ENCODE measurements around the gene ANAPC15.
"Not testable (repeated sequence)": the region's sequence is repeated elsewhere in the genome, so short reads cannot be mapped to it uniquely, and the experiment has no call there.

The ANAPC15 gene

DNA sequence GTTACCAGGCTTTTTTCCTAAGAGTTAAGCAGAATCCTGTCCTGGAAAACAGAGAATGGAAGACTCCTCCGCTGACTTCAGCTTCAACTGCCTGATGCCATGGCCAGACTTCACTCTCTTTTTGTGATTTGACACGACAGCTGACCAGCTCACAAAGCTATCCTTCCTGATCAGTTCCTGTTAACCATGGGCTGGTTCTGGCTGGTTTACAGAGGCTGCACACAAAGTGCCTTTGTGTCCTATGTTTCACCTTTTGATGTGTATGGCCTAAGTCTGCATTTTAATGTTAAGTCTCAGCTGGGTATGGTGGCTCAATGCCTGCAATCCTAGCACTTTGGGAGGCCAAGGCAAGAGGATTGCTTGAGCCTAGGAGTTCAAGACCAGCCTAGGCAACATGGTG, 34.1 kb upstream of the ANAPC15 start:
- H3K4me3 ChIP-seq (ENCODE audit: control insufficient read depth, low read depth, low read length) = no peak overlapping the region
- no peak for DNase-seq (ENCODE audit: low read depth)
- TF ChIP-seq, protein P1, sequence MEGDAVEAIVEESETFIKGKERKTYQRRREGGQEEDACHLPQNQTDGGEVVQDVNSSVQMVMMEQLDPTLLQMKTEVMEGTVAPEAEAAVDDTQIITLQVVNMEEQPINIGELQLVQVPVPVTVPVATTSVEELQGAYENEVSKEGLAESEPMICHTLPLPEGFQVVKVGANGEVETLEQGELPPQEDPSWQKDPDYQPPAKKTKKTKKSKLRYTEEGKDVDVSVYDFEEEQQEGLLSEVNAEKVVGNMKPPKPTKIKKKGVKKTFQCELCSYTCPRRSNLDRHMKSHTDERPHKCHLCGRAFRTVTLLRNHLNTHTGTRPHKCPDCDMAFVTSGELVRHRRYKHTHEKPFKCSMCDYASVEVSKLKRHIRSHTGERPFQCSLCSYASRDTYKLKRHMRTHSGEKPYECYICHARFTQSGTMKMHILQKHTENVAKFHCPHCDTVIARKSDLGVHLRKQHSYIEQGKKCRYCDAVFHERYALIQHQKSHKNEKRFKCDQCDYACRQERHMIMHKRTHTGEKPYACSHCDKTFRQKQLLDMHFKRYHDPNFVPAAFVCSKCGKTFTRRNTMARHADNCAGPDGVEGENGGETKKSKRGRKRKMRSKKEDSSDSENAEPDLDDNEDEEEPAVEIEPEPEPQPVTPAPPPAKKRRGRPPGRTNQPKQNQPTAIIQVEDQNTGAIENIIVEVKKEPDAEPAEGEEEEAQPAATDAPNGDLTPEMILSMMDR (conservative IDR thresholded peaks at IDR 0.05; ENCODE audit: control insufficient read depth, insufficient read depth, low read depth, low read length) = no peak

DNA sequence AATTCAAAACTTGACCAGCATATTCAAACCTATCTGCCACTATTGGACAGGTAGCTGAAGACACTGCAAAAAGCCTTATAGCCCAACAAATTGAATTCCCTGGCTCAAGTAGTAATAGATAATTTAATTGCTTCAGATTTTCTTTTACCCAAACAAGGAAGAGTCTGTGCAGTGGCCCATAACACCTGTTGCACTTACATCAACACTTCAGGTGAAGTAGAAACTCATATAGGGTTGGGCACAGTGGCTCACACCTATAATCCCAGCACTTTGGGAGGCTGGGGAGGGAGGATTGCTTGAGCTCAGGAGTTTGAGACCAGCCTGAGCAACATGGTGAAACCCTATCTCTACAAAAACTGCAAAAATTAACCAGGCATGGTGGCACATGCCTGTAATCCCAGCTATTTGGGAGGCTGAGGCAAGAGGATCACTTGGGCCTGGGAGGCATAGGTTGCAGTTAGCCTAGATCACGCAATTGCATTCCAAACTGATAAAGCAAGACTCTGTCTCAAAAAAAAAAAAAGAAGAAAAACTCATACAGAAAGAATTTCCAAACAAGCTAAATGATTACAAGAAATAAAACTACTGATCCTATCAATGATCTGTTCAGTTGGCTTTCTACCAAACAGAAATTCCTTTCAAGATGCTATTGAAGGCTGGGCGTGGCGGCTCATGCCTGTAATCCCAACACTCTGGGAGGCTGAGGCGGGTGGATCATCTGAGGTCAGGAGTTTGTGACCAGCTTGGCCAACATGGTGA, 32.5 kb upstream of the ANAPC15 start:
- H3K4me3 ChIP-seq (ENCODE audit: control insufficient read depth, low read depth, low read length) = no peak overlapping the region
- TF ChIP-seq, protein P1 (conservative IDR thresholded peaks at IDR 0.05; ENCODE audit: control insufficient read depth, insufficient read depth, low read depth, low read length) = no peak
- DNase-seq (ENCODE audit: low read depth) = peak; percentile 74

DNA sequence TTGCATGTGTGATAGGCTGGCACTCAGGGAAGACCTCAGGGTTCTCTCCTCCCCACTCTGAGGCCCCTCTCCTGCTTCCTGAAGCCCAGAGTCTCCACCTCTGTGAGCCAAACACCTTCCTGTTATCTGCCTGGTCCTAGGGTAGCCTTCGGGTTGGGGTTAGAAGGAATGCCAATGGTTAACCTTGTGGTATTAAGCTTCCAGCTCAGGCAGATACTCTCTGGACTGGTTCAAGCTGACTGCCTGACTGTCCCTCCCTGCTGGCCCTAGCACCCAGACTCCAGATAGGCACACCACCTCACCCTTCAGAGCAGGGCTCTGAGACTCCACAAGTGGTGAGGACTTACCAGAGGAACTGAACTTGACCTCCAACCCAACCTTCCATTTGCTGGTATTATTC, 30.0 kb upstream of the ANAPC15 start:
- DNase-seq (ENCODE audit: low read depth); H3K4me3 ChIP-seq (ENCODE audit: control insufficient read depth, low read depth, low read length): not testable (repeated sequence)

DNA sequence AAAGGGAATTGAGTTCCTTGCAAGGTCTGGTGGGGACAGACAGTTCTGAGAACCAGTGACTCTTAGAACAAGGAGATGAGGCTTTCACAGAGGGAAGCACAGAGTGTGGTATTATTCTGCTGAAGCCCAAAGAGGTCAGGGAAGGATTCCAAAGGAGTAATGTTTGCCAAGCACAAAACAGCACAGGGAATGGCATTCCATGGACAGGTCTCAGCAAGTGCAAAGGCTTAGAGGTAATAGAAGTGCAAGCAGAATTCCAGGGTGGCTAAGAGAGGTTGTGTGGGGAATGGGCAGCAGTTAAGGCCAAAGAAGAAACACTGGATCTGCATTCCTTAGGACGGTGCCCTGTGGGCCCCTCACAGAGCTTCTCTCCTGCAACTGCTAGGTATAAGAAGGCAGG, 29.6 kb upstream of the ANAPC15 start:
- H3K4me3 ChIP-seq (ENCODE audit: control insufficient read depth, low read depth, low read length); DNase-seq (ENCODE audit: low read depth): not testable (repeated sequence)

DNA sequence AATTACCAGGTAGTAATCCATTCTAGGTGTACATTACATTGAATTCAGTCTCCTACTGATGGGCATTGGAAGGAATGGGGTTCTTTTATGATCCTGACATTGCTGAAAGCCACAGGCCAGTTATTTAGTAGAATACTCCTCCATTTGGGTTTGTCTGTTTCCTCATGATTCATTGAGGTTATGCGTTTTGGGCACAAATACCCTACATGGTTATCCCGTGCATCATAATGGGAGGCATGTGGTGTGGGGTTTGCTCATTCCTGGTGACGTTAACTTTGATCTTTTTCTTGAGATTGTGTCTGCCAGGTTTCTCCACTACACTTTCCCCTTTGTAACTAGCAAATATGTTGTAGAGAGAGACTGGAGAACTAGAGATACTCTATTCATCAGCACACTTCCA, 28.6 kb upstream of the ANAPC15 start:
- no peak overlapping the region for H3K4me3 ChIP-seq (ENCODE audit: control insufficient read depth, low read depth, low read length)
- DNase-seq (ENCODE audit: low read depth) = peak; percentile 94
- TF ChIP-seq, protein P1 (conservative IDR thresholded peaks at IDR 0.05; ENCODE audit: control insufficient read depth, insufficient read depth, low read depth, low read length) = no peak

DNA sequence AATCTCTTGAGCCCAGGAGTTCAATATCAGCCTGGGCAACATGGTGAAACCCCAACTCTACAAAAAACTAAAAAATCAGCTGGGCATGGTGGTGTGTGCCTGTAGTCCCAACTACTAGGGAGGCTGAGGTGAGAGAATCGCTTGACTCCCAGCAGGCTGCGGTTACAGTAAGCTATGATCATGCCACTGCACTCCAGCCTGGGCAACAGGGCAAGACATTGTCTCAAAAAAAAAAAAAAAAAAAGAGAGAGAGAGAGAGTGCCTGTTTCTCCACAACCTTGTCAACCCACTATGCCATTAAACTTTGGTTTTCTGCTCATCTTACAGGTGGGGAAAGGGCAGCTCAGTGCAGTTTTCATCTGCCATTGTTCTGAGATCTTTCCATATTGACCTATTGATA, 28.2 kb upstream of the ANAPC15 start:
- DNase-seq (ENCODE audit: low read depth) = no peak
- TF ChIP-seq, protein P1 (conservative IDR thresholded peaks at IDR 0.05; ENCODE audit: control insufficient read depth, insufficient read depth, low read depth, low read length) = no peak
- no peak overlapping the region for H3K4me3 ChIP-seq (ENCODE audit: control insufficient read depth, low read depth, low read length)

DNA sequence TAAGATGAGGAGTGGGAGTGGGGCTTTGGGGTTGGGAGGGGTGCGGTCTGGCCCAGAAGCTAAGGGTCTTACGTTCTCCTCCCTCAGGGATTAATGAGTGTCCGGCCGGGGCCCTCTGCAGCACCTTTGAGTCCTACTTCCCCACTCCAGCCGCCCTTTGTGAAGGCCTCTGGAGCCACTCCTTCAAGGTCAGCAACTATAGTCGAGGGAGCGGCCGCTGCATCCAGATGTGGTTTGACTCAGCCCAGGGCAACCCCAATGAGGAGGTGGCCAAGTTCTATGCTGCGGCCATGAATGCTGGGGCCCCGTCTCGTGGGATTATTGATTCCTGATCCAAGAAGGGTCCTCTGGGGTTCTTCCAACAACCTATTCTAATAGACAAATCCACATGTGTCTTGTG, 27.0 kb upstream of the ANAPC15 start:
- no peak for DNase-seq (ENCODE audit: low read depth)
- no peak overlapping the region for H3K4me3 ChIP-seq (ENCODE audit: control insufficient read depth, low read depth, low read length)
- TF ChIP-seq, protein P1 (conservative IDR thresholded peaks at IDR 0.05; ENCODE audit: control insufficient read depth, insufficient read depth, low read depth, low read length) = no peak

DNA sequence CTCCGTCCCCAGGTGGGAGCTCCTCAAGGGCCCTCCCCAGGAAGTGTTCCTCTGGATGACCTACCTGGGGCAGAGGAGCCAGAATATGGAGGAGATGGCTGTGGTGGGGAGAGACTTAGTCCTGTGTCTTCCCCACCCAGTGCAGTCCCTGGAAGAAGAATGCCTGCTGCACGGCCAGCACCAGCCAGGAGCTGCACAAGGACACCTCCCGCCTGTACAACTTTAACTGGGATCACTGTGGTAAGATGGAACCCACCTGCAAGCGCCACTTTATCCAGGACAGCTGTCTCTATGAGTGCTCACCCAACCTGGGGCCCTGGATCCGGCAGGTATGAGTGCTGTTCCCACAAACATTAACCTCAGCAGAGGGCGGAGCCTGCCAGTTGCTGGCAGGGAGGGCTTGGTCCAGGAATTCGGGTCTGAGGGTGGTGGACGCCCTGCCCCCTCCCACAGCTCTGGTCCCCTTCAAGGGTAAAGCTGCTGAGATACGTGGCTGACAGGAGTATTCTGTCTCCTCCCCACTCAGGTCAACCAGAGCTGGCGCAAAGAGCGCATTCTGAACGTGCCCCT, 26.4 kb upstream of the ANAPC15 start:
- no peak overlapping the region for H3K4me3 ChIP-seq (ENCODE audit: control insufficient read depth, low read depth, low read length)
- DNase-seq (ENCODE audit: low read depth) = no peak
- TF ChIP-seq, protein P1 (conservative IDR thresholded peaks at IDR 0.05; ENCODE audit: control insufficient read depth, insufficient read depth, low read depth, low read length) = no peak

All from fibroblast of mammary gland (primary cell).